Measurements from ENCODE around the gene GCHFR.

Gene GCHFR

GRCh38 chr15:40763801-40764628 is at the start of gene GCHFR:
Gene GCHFR, plus strand, starts transcription at chr15:40764068. Its CDS starts 113 bp downstream, at chr15:40764181.
- DNase-seq, result no peak

DNA sequence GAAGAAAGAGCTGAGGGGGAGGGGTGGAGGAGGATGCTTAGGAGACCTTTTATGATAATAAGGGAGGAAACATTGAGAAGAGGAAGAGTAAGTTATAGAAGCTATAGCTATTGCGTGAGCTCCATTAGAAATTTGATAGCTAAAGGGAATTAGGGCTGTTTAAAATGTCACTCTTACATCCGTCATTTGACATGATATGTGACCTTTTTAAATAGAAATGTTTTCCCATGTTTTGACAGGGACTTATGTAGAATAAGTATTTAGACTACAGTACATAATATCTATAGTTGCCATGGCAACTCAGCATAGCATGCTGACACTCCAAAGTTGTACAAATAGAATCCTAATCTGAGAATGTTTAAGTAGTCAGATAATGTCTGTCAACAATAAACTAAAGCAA is 49.7 kb upstream of the GCHFR start:
- no peak for DNase-seq

- DNase-seq, result no peak
Observed at GRCh38 chr15:40716165-40716564, 47.7 kb upstream of the GCHFR start.

DNA sequence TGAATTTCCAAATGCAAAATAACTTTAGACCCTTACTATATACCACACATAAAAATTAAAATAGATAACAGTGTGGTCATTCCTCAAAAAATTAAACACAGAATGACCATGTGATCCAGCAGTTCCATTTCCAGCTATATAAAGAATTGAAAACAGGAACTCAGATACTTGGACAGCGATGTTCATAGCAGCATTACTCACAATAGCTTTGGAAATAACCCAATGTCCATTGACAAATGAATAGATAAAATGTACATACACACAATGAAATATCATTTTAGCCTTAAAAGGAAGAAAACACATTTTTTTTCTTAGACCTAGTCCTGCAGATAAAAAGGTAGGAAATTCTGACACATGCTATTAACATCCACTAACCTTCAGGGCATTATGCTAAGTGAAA is 42.2 kb upstream of the GCHFR start:
- DNase-seq, result no peak

- no peak for DNase-seq
Observed at GRCh38 chr15:40722354-40722753, 41.5 kb upstream of the GCHFR start.

DNA sequence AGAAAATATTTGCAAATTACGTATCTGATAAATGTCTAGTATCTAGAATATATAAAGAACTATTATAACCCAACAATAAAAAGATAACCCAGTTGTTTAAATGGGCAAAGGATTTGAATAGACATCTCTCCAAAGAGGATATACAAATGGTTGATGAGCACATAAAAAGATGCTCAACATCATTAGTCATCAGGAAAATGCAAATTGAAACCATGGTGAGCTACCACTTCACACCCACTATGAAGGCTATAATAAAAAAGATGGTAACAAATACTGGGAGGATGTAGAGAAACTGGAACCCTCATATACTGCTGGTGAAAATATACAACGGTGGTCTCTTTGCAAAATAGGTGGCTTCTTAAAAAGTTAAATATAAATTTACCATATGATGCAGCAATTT is 40.9 kb upstream of the GCHFR start:
- no peak for DNase-seq

DNA sequence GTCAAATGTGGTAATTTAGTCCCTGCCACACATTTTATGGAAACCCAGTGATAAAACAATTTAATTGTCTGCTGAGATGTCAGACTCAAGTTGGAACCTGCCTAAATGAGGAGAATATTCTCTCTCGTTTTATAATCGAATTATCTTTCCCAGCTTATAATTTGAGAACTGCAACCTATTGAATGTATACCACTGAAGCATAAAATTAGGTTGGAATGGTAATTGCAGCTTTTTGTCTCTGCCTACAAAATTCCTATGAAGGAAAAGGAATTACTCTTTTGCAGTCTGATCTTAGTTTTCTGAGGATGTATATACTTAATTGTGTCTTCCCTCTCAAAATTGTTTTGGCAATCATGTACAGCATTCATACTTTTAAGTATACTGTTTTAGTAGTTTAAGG is 39.9 kb upstream of the GCHFR start:
- no peak for DNase-seq

DNA sequence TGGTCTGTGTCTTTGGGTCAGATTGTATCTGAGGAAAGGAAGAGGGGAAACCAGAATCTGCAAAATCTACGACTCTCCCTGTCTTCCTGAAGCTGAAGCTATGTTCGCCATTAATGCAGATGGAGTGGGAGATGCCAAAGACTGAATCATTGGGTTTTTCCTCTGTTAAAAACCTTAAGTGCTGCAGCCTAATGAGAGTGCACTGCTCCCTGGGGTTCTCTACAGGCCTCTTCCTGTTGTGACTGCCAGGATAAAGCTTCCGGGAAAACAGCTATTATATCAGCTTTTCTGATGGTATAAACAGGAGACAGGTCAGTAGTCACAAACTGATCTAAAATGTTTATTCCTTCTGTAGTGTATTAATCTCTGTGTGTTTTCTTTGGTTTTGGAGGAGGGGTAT is 32.8 kb upstream of the GCHFR start:
- no peak for DNase-seq

DNA sequence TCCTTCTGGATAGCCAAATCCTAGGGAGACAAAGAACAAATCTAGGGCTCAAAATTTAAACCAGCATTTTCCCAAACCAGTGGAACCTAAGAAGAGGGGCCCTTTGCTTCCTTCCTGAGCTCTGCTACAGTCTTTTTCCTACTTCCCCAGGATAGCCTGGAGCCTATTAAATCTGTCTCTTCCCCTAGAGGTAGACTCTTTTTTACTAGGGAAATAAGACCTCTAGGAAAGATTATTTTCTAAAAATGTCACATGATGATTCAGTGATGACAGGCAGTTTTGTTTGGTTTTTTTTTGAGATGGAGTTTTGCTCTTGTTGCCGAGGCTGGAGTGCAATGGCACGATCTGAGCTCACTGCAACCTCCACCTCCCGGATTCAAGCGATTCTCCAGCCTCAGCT is 27.3 kb upstream of the GCHFR start:
- DNase-seq, result no peak

- no peak for DNase-seq
Observed at GRCh38 chr15:40737048-40737447, 26.8 kb upstream of the GCHFR start.

DNA sequence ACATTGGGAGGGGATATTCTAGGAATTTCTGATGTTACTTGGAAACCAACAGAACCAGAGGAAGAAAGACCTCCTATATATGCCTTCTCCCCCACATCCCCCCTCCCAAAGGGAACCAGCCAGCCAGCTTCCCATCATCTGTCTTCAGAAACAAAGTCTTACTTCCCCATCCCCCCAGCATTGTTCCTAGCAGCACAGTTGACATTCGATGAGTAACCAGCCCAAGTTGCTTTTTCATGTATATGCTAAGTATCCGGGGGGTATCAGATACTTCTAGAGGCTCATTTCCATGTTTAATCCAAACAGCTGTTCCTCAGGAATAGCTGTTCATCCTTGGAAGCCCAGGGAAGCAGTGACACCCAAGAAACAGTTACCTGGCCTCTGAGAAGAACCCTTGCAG is 24.8 kb upstream of the GCHFR start:
- no peak for DNase-seq

- DNase-seq, result no peak
Observed at GRCh38 chr15:40739854-40740253, 24.0 kb upstream of the GCHFR start.

GRCh38 chr15:40743485-40743901 is 20.4 kb upstream of the GCHFR start:
- DNase-seq, result no peak

DNA sequence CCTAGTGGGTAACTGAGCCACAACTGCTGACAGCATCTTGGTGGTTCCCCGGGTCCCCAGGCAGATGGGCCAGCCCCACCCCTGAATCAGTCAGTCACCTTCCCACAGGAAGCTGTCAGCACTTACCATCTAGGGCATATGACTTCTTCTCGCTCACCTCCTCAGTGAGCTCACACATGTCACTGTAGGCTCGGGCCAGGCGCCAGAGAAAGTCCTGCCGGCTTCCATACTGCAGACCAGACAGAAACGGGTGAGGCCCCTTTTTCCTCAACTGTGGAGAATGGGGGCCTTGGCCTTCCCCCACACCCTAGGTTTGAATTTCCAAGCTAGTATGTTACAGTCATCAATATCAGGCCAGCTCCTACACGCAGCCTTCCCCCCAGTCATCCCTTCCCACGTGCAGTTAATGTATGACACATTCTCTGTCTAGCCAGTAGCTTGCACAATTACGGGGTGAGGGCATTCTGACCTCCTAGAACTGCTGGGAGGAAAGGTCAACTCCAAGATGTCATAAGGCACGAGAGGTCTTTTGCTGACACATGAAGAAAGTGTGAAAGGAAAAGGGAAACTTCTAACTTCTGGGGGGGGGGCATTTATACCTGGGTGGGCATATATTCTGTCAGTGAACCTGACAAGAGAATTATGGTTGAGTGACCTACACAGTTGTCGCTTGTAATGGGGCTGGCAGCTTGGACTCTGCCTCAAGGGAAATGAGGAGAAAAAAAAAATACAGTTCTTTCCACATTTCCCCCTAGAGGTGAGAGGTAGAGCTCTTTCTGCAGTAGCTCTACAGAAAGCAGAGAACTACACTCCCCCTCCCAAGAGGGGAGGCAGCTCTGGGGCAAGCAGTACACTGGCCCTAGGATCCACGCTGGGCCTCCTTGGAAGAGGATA is 19.7 kb upstream of the GCHFR start:
- DNase-seq, result no peak

GRCh38 chr15:40744815-40745152 is 19.1 kb upstream of the GCHFR start:
- DNase-seq, result no peak

- DNase-seq, result no peak
Observed at GRCh38 chr15:40746916-40747418, 16.9 kb upstream of the GCHFR start.

DNA sequence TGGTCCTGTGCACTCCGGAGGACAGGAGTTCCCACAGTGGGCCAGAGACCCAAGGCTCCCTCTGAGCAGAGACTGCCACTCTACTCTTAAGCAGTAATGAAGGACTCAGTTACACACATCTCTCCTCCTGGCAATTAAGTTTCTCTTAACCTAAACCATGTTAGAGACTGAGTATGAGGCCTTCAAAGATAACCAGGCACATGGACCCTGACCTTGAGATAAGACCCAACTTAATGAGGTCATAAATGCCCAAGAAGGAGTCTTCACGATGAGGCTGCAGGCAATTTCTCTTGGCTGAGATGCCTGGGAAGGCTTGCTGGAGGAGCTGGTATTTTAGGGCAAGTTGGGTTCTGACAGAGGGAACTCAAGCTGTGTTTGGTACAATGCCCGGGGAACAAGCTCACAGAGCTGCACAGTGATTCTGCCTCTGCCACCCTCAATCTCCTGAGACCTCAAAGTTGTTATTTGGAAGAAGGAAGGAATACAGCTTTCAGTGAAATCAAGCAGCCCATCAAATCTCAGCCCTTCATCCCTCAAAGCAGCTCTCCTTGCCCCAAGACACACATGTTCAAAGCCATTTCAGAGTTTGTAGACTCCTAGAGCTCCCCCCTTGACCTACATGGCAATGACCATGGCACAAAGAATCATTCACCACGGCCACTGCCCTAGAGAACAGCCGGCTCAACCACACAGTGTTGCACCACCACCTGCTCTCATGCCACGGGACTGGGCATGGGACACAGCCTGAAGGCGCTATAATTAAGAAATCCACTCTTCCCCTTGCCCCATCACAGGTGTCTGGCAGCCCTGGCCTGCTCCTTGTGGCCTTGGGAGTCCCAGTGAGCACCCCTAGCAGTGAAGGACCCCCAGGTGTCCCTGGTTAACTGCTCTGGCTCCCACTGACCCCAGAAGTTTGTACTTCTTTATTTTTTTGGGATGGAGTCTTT is 15.9 kb upstream of the GCHFR start:
- no peak for DNase-seq

GRCh38 chr15:40749151-40749630 is 14.7 kb upstream of the GCHFR start:
- no peak for DNase-seq

GRCh38 chr15:40750885-40751284 is 13.0 kb upstream of the GCHFR start:
- DNase-seq, result no peak

DNA sequence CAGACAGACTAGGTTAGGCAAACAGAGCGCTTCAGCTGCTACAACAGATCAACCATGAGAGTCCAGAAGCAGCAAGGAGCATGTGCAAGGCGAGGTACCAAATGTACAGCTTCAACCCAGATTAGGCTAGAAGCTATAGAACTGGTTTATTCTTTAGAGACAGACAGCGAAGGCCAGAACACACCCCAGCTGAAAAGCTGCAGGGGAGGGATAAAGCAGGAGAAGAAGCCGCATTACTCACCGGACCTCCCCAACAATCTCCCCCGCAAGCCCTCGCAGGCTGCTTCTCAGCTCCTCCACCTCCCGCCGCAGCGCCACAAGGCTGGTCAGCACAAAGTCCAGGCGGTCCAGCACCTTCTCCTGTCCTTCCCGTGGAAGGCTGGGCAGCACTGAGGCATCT is 12.1 kb upstream of the GCHFR start:
- no peak for DNase-seq

- DNase-seq, result no peak
Observed at GRCh38 chr15:40754574-40754882, 9.3 kb upstream of the GCHFR start.

- peak; percentile 68 to 81 for DNase-seq
Observed at GRCh38 chr15:40754883-40755811, 8.7 kb upstream of the GCHFR start, which contains the start of gene RMDN3. Gene RMDN3, minus strand, starts transcription at chr15:40755254. Its CDS starts 471 bp downstream, at chr15:40754783.
